HG02678 (cell line): ENCODE data around the gene CSNK2B.

Experiments used
- ATAC-seq: cut with Tn5 transposase; IDR thresholded peaks from one replicate; pipeline ENCODE4 v1.9.1; 2021; ENCODE audit warnings: mild to moderate bottlenecking, moderate library complexity; ENCODE audit not compliant: unreplicated experiment

Gene CSNK2B

DNA sequence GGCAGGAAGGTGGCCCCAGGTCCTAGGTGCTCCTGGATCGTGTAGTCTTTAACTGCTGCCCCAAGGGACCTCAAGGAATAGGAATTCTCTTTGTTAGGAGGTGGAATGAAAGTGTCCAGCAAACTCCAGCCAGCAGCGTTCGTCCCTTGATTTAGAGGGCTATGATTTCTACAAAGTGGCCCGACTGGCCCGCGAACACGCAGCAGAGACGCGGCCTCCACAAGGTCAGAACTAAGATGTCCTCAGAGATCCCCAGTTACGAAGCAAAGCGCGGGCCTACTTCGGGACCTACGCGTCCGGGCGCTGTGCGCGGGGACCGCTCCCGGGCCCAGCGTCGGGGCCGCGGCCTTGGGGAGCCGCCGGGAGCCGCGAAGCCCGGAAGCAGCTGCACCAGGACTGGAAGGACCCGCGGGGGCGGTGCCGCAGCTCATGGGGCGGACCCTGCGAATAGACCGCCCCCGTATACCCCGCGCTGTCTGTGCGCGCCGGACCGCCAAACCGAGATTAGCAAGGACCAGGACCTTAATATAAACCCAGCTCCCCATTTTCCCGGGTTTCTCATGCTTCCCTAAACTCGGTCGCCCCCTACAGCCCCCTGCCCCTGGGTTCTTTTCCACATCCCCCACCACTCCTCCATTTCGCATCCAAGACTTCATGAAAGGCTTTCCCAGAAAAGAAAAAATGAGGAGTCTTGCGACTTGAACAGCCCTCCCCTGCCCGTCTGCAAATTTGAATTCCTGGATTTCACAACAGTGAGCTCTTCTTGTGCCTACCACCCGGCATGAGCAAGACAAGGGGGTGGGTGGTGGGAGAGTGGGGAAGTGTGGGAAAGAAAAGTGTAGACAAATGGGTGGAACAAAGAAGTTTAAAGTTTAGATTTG is 5.3 kb upstream of the CSNK2B start, which contains the start of gene C6orf47:
C6orf47 (minus strand) TSS at position 398 of the 881 bp plus-strand sequence. CDS start 831 bp downstream, outside the sequence.
- ATAC-seq = peak; percentile 61

DNA sequence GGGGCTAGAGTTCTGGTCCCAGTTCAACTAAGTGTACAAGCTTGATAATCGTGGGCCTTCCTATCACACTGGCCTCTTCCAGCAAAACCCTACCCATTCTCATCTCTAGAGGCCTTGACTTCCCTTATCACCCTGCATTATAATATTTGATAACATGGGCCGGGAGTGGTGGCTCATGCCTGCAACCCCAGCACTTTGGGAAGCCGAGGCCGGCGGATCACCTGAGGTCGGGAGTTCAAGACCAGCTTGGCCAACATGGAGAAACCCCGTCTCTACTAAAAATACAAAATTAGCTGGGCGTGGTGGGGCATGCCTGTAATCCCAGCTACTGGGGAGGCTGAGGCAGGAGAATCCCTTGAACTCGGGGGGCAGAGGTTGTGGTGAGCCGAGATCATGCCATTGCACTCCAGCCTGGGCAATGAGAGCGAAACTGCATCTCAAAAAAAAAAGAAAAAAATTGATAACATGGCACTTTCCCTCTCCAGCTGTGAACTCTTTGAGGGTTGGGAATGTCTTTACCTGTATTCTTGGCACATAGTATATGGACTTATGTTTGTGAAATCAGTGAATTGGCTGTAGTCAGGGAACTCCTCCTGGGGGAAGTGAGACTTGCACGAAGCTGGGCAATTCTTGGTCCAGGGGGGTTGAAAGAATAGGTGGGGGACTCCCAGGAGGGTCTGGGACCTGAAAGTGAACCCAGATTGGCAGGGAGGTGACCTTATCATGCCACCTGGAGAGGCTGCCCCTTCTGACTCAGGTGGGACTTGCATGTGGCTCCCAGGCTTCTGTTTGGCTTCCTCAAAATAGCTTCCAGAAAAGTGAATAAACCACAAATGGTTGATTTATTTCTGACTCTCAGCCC is 4.4 kb upstream of the CSNK2B start:
- no peak for ATAC-seq

DNA sequence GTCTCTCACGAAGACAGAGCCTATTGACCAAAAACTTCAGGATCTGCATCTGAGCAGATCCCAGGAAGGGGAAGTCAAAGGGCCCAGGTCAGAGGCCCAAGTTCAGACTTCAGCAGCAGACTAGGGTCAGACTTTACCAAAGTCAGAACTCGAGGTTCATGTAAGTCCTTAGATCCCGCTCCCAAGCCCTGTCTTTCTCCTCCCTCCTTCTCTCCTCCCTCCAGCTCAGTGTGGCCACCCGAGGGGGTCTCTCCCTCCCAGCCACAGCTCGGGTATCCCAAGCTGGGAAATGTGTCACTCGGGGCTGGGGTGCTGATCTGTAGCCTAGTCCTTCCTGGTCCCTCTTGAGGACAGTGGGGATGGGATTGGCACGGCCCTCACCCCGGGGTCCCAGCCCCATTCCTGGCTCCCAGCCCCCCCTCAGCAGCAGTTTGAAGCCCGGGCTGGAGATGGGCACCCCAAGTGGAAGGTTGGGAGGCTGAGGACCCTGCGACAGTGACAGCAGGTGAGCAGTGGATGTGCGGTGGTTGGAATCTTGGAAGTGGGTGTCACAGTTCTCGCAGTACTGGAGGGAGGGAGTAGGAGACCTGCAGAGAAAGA is 3.7 kb upstream of the CSNK2B start:
- ATAC-seq = no peak

DNA sequence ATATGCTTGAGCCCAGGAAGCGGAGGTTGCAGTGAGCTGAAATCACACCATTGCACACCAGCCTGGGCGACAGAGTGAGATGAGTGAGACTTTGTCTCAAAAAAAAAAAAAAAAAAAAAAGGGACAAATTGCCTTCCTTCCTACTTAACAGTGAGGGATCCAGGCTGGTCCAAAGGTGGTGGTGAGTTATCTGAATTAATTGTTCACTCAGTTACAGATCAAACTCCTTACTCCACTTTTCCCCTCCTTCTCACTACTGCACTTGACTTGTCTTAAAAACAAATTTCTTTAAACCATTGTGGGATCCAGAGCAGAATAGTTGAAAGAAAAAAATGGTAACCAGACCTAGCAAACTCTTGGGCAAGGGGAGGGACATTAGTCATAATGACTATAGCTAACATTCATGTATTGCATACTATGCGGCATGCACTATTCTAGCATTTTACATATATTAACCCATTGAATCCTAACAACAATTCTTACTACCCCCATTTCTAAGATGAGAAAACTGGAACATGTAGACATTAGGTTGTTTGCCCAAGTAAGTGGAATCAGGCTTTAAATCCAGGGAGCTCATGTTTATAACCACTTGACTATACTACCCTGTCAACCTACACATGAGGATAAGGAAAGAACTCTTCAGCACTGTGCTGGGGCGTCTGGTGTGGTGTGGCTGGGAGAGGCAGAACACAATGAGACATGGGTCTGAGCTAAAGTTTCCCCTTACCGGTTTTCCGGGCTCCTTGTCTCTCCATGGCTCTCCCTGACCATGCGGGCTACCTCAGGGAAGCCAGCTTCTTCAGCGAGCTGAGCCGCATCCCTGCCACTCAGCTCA is 2.5 kb upstream of the CSNK2B start:
- no peak for ATAC-seq

DNA sequence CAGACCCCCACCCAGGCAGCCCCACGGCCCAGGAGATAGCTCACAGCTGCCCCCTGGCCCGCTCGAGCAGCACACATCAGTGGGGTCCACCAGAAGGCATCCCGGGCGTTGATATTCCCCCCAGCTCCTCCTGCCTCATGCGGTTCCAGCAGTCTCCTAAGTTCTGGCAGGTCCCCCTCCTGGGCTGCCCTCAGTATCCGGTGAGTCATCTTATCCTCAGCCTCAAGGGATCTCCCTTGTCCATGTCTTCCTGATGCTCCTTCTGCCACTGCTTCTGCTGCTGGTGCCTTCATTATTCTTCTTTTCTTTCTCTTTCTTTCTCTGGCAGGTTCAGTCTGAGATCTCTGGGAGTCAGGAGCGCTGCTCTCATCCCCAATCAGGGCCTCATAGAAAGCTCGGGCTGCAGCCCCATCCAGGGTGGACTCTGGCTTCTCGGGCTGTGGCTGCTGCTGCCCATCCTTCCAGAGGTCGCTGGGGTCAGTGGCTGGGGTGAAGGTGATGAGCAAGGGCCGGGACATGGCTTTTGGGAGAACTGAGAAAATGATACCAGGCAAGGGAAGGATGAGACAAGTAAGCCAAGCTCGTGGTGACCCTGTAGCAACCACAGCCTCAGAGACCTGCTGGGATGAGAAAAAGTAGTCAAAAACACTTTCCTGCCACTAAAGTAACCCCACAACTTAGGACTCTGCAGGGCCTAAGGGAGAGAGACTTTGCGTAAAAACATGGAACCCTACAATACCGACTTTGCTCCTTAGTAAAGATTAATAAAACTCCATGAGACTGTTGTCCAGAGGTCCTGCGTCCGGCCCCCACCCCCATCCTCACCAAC is 1.7 kb upstream of the CSNK2B start:
- ATAC-seq = no peak

DNA sequence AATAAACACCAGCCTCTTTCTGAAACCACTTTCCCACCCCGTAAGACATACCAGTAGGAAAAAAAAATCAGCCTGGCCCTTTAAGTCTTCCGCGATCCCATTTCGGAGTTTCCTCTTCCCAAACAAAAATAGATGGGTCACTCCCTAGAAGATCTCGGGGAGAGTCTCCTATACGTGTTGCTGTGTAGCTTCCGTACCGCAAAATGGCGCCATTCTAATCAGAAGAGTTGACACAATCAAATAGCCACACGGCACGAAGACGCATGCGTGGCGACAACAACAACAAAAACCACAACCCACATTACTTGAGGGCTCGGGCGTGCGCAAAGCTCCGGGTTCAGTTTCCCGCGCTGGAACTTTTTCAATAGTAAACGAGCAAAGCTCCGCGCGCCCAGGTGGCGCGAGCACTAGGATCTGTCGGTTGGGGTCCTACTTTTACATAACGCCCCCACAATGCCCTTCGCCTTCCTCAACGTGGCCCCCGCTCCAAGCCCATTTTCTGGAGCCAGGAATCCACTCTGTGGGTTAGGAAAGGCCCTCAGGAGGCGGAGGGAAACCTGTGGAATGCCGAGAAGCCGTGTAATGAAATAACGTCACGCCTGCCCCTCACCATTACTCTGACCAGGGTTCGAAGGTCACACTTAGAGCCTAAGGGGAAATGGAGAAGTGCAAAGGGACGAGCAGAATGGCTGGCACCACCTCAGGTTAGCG is 935 bp upstream of the CSNK2B start, which contains the start of gene GPANK1:
GPANK1 (minus strand) TSS at position 208 of the 711 bp plus-strand sequence. CDS start 519 bp downstream, outside the sequence.
- ATAC-seq = no peak

DNA sequence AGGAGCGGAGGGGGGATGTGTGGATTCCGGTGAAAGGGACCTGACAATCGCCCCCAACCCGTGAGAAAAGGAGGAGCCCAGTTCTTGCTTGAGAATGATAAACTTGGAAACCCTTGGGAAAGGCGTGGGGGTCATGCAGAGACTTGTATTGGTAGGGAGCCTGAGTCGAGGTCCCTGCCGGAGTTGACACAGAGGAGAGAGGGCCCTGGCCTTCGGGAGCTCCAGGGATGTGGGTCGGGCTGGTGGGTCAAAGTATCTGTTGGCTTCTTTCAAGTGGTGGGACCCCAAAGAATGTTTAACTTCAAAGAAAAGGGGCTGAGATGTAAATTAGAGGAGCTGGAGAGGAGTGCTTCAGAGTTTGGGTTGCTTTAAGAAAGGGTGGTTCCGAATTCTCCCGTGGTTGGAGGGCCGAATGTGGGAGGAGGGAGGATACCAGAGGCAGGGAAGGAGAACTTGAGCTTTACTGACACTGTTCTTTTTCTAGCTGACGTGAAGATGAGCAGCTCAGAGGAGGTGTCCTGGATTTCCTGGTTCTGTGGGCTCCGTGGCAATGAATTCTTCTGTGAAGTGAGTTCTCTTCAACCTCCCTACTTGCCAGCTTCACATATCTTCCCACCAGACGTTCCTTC is 571 bp downstream of the CSNK2B start:
- no peak for ATAC-seq

DNA sequence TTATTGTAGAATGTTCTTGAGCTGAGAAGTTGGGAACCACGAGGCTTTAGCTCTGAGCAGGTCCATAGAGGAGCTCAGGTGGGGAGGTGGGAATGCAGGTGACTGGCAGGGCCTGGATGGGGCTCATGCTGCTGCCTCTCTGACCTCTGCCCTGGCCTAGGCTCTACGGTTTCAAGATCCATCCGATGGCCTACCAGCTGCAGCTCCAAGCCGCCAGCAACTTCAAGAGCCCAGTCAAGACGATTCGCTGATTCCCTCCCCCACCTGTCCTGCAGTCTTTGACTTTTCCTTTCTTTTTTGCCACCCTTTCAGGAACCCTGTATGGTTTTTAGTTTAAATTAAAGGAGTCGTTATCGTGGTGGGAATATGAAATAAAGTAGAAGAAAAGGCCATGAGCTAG is 3.8 kb downstream of the CSNK2B start, which contains the start of gene LY6G5B:
LY6G5B (plus strand) TSS at position 301 of the 400 bp plus-strand sequence. CDS start 975 bp downstream, outside the sequence.
- no peak for ATAC-seq

DNA sequence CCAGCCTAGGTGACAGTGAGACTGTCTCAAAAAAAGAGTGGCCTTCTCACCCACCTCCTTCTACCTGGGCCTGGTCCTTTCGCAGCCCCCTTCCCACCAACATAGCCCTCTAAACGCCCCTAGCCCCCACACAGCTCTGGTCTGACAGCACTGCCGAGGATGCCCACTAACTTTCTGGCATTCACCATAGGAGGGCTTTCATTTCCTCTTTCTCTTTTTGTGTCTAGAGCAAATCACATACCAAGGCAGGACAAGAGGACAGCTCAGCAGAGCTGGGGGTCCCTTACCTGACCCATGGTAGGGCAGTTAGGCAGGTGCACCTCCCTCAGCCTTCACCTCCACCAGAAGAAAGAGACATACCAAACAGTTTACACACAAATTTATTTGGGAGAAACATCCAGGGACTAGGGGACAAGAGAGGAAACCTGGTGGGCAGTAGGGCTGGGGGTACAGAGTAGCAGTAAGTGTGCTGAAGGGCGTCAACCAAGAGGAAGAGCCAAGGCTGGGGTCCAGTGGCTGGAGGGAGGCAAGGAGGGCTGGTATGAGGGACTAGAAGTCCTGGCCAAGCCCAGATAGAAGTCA is 10.5 kb downstream of the CSNK2B start:
- no peak for ATAC-seq

DNA sequence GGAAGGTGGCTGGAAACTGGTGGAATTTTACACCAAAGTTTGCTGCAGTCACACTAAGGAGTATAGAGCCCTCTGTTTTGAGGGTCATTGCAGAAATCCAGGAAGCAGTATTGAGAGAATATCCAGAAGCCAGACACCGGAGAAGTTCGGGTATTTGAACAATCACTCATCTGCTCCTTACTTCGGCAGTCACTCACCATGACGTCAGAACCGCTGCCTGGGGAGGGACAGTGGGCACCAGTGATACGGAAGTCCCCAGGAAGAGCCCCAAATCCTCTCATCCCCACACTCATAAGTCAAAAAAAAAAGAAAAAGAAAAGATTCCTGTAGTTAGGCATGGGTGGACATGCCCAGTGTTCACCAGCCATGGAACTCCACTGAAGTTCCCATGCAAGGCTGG is 11.0 kb downstream of the CSNK2B start:
- no peak for ATAC-seq

DNA sequence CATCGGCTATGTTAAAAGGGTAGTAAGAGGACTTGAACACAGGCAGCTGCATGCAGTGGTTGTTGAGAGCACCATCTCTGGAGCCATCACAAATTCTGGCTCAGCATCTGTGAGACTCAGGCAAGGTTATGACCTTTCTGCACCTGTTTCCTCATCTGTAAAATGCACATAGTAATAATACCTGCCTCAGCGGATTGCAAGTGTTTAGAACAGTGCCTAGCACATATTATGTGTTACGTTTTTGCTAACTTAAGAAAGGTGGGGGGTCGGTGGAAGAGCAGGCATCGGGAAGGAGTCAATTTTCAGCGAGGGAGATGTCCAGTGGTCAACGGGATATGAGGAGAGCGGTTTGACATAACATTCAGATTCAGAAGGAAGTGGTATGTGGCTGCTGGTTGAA is 12.1 kb downstream of the CSNK2B start:
- ATAC-seq = no peak

DNA sequence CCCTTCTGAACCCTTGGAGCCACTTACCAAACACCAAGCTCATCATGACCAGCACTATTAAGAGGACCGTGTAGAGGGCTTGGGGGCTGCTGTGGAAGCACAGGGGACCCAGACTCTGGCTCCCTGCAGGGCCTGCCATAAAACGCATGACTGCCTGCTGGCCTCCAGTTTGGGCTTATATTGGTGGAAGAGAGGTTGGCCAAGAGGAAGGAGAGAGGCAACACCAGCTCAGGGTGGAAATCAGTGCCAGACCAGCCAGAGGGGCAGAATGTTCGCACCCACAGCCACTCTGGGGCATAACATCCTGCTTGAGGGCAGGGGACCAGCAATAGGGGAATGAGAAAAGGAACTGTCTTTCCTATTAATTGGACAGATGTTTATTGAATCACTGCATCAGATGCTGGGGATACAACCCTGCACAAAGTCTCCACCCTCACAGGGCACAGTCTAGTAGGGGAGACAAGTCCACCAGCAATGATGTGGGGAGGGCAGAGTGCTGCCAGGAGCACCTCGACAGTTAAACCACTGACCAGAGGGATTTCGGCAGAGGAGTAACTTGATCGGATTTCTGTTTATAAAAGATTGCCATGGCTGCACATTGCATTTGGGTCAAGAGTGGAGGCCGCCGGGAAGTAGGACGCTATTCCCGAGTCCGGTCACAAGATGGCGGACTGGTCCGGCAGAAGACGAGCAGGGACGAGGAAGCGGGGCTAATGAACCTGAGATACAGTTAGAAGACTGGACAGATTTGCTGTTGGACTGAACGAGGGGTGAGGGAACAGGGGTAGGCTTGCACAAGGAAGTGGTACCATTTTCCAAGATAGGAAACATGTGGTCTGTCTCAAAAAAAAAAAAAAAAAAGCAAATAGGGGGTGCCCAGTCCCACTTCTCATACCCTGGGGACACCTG is 14.6 kb downstream of the CSNK2B start, which contains the start of gene LY6G5C:
LY6G5C (minus strand) TSS at position 842 of the 909 bp plus-strand sequence; CDS start at position 148, 694 bp downstream.
- ATAC-seq = no peak

DNA sequence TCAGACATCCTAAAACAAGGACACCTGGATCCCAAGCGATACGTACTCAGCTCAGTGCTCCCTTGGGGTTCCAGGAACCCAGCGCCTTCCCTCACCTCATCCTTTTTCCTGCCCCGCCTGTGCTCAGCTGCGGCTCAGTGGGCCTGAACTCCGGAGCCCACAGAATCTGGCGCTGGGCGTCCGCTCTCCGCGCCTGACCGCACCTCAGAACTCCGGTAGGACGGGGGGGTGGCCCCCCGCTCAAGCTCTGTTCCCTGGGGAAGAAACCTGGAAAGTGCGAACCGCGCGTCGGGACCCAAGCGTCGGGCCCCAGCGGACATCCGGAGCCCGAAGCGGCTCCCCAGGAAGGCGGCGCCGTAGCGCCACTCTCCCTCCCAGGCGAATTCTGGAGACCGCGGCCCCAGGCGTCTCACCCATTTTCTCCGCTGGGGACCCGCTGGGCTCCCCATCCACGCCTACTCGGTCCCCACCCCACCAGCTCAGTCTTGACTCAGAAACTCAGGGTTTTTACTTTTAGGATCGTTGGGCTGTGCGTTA is 15.3 kb downstream of the CSNK2B start:
- no peak for ATAC-seq

DNA sequence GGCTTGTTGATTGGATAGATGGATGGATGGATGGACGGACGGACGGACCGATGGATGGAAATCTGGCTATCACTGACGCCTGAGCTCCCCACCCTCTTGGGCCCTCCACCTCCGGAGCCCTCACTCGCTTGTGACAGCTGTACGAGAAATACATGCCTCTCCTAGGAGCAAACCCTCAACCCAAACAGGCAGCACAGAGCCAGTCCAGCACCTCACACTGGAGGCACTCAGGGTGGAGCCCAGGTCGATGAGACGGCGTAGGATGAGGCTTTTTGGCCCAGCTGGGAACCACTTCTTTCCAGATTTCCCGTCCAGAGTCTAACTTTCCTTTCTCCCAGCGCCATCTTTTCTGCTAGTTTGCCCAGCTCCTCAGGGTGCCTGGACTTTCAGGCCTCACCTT is 17.7 kb downstream of the CSNK2B start:
- no peak for ATAC-seq

DNA sequence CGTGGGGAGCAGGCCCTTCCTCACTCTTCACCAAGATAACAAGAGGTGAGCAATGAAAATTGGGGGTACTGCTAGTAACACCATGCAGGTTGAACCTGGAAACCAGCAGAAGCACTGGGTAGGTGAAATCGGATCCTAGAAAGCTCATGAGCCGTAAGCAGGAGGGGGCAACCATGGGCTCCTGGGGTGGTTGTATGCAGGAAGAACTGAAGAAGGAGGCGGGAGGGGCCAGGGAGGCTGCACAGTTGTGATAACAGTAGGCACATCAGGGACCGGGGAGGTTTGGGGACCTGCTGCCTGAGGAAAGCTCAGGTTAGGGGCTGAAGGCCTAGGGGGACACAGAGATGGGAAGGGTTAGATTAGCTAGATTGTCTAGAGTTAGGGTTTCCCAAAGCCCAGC is 20.6 kb downstream of the CSNK2B start:
- no peak for ATAC-seq

DNA sequence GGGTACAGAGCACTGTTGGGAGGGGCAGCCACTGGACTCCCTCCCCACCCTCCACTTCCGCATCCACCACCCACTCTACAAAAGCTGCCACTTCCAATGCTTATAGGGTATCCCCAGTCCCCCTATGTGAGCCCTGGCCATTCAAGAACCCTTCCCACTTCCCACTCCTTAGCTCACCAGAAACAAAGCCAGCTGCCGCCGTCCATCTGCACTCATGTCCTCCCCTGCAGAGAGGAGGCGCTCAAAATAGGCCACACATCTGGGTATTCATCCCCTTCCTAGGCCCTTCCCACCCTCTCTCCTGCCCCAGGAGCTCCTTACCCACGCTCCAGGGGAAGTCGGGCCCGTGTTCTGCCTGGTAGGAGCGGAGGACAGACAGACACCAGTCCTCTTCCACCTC is 21.4 kb downstream of the CSNK2B start:
- ATAC-seq = no peak
